GM20000 (cell line): ENCODE measurements around the gene SH3GL3.
A peak's percentile ranks its signal among the peaks of the same experiment; 100 is the strongest.

Experiments
- DNase-seq: peaks from one replicate; pipeline ENCODE4 v3.0.0; 2012; ENCODE audit warnings: low spot score
- TF ChIP-seq, protein P1 (sequence below): IDR thresholded peaks from 2 replicates; pipeline ENCODE4 v1.5.1; 2012; ENCODE audit warnings: mild to moderate bottlenecking, control low read depth; ENCODE audit errors: extremely low read depth, missing control alignments

The SH3GL3 gene, protein sequence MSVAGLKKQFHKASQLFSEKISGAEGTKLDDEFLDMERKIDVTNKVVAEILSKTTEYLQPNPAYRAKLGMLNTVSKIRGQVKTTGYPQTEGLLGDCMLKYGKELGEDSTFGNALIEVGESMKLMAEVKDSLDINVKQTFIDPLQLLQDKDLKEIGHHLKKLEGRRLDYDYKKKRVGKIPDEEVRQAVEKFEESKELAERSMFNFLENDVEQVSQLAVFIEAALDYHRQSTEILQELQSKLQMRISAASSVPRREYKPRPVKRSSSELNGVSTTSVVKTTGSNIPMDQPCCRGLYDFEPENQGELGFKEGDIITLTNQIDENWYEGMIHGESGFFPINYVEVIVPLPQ

DNA sequence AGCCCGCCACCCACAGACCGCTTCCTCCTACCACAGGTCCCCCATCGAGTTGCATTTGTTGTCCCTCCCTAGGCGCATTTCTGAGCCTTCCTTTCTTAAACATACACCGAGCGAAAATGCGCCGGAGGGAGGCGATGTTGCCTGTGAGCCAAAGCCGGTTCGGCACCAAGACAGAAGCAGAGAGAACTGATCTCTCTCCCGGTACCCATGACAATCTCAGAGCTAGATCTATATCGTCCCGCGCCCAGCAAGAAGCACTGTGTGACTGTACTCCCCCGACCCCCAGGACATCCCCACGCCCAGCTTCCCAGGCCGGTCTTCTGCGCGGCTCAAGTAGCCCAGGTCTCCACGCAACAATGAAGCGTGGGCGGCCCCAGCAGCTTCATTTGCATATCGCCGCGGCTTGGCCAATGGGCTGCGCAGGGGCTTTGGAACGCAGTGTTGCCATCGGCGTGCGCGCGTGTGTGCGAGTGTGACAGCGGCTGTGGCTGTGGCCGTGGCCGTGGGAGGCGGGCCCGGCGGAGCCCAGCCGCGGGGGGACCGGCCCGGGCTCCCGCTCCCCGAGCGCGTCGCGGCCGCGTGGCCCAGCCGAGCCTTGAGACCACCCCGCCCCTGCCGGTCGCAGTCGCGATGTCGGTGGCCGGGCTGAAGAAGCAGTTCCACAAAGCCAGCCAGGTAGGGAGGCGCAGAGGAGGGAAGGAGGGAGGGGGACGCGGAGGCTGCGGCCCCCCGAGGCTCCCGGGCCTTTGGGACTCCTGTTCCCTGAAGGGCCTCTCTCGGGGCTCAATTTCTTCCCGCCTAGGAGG, at the start of gene SH3GL3:
Gene SH3GL3 (plus strand): TSS at position 438 of the 806 bp plus-strand sequence. CDS start 193 bp downstream, at position 631.
- DNase-seq: peak; percentile 34
- TF ChIP-seq, protein P1, sequence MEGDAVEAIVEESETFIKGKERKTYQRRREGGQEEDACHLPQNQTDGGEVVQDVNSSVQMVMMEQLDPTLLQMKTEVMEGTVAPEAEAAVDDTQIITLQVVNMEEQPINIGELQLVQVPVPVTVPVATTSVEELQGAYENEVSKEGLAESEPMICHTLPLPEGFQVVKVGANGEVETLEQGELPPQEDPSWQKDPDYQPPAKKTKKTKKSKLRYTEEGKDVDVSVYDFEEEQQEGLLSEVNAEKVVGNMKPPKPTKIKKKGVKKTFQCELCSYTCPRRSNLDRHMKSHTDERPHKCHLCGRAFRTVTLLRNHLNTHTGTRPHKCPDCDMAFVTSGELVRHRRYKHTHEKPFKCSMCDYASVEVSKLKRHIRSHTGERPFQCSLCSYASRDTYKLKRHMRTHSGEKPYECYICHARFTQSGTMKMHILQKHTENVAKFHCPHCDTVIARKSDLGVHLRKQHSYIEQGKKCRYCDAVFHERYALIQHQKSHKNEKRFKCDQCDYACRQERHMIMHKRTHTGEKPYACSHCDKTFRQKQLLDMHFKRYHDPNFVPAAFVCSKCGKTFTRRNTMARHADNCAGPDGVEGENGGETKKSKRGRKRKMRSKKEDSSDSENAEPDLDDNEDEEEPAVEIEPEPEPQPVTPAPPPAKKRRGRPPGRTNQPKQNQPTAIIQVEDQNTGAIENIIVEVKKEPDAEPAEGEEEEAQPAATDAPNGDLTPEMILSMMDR: no peak

DNA sequence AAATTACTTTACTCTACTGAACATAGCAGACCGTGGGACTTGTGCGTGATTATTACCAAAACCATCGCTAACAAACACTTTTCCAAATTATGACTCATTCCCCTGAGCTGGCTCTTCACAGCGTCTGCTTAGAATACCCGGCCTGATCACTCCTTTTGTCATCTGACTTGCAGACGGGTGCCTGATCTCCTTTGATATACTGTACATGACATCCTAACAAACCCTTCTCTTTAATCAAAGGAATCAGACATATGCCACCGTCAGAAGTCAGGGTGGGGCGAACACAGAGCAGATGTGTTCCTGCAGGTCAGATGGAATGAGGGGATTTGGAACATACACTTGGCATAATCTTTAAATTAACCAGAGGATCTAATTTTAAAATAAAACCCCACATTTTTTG, 48.5 kb upstream of the SH3GL3 start:
- no peak for DNase-seq
- TF ChIP-seq, protein P1: no peak

DNA sequence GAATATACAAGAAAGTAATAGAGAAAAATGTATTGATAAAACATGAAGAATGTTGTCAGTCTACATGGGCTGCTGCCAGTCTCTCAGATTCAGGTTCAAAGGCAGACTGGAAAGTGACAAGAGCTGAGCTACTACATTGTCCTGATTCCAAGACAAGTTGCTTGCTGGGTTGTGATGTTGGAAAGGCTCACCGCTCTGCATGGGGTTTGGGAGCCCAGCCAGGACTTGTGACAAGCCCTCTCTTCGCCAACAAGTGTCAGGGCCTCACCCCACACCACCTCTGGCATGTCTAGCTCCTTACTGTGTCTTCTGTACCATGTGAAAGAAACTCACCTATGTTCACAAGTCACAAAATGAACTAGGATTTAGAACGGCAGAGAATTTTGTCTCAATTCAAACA, 43.0 kb upstream of the SH3GL3 start:
- TF ChIP-seq, protein P1: no peak
- DNase-seq: no peak

DNA sequence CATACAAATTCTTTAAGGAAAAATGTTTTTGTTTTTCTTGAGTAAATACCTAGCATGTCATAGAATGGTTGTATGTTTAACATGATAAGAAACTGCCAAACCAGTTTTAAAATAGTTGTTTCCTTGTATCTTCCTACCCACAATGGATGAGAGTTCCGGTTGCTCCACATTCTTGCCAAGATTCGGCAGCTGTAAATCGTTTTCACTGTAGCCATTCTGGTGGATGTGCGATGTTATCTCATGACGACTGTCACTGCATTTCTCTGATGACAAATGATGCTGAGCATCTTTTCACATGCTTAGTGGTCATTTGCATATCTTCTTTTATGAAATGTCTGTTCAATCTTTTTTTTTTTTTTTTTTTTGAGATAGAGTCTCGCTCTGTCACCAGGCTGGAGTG, 36.6 kb upstream of the SH3GL3 start:
- TF ChIP-seq, protein P1: no peak
- DNase-seq: no peak

DNA sequence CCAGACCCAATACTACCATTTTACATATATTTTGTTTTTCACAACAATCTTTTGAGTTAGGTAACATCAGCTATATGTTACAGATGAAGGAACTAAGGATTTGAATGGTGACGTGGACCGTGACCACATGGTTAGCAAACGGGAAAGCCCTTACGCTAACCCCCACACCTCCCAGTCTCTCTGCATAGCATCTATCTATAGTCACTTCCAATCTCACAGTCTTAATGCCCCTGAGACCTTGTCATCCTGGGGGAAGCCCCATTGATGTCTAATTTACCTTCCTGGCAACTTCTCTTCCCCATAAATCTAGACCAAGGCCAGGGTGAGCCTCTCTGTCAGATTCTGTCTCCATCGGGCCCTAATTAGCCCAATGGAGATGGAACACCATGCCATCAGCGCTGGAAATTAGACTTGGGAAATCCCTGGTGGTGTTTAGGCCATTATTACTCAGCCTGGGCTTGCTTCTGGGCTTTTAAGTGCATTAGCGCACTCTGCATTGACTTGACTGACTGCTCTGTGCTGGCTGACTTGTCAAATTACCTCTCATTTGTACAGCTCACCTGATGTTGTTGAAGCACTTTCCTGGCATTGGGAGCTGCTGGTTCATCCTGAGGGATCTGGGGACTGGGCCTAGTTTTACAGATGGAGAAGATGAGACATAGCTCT, 34.0 kb upstream of the SH3GL3 start:
- peak; percentile 12 for DNase-seq
- TF ChIP-seq, protein P1: no peak

DNA sequence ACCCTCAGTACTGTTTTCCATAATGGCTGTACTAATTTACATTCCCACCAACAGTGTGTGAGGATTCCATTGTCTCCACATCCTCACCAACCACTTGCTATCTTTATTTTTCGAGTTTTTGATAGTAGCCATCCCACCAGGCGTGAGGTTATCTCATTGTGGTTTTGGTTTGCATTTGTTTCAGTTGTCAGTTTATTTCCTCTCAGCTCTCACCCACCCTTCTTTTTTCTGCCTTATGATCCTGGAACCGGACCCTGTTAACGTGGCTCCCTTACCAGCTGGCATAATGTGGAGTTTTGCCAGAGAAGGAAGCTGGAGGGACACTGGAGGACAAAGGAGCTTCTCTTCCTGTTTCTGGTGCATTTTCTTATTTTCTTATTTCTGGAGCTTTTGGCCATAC, 25.1 kb upstream of the SH3GL3 start:
- no peak for DNase-seq

More for the DNA sequence above, 25.1 kb upstream of the SH3GL3 start:
- TF ChIP-seq, protein P1: no peak
